MCF 10A (cell line): ENCODE measurements around the gene THBD. TPM values are rescaled to one million over a fixed set of nuclear protein-coding genes. Genes with fewer than 3 reads are reported as not detected.

ENCODE experiments used
- BruUV-seq: library from RNA; stranded (reverse); fragments of 400-500 nt; replicated peaks from 2 replicates; lab custom pipeline; 2021; lab: Mats Ljungman, UMichigan
- CTCF ChIA-PET: fragments of 300-600 bp; sonication (Branson Sonifier 250); formaldehyde crosslinking; extraction: SDS; loops from one replicate; lab custom pipeline; 2021; ENCODE audit warnings: antibody characterized with exemption, inconsistent platforms; lab: Yijun Ruan, JAX
- POLR2A ChIA-PET: fragments of 300-600, 350-650 bp; sonication (Branson Sonifier 250); formaldehyde crosslinking; extraction: SDS; loops from one replicate; lab custom pipeline; 2020; ENCODE audit warnings: antibody characterized with exemption, inconsistent platforms; lab: Yijun Ruan, JAX
- DNase-seq: peaks from one replicate; pipeline ENCODE4 v3.0.0-alpha.2; 2018; ENCODE audit not compliant: unreplicated experiment
- H3K27ac Mint-ChIP-seq: one replicate; pipeline ENCODE4 v1.8.0; 2022; ENCODE audit warnings: mild to moderate bottlenecking, low read depth, mixed read lengths; ENCODE audit not compliant: unreplicated experiment
- H3K27me3 Mint-ChIP-seq: one replicate; pipeline ENCODE4 v1.8.0; 2022; ENCODE audit warnings: mixed read lengths; ENCODE audit not compliant: insufficient read depth, unreplicated experiment
- H3K36me3 Mint-ChIP-seq: one replicate; pipeline ENCODE4 v1.8.0; 2022; ENCODE audit warnings: mild to moderate bottlenecking, moderate library complexity, mixed read lengths; ENCODE audit not compliant: insufficient read depth, unreplicated experiment
- H3K4me1 Mint-ChIP-seq: one replicate; pipeline ENCODE4 v1.8.0; 2022; ENCODE audit warnings: mixed read lengths; ENCODE audit not compliant: insufficient read depth, unreplicated experiment
- H3K4me3 Mint-ChIP-seq: one replicate; pipeline ENCODE4 v1.8.0; 2022; ENCODE audit warnings: mild to moderate bottlenecking, moderate library complexity, mixed read lengths; ENCODE audit not compliant: unreplicated experiment
- H3K9me3 Mint-ChIP-seq: one replicate; pipeline ENCODE4 v1.8.0; 2022; ENCODE audit warnings: mixed read lengths; ENCODE audit not compliant: unreplicated experiment
- intact Hi-C: fragments of 100-400 bp; cut with micrococcal nuclease; formaldehyde crosslinking; loops from 2 replicates; pipeline ENCODE4 v1.14.1; 2022
- total RNA-seq: library from RNA; stranded (reverse); gene quantifications from 2 replicates; pipeline ENCODE4 v1.2.3, GENCODE V29; 2022
- TF ChIP-seq, protein P1 (sequence below): fragments of 200-600 bp; IDR thresholded peaks from one replicate; pipeline ENCODE4 v1.8.0; 2022; ENCODE audit warnings: antibody characterized with exemption, mild to moderate bottlenecking; ENCODE audit not compliant: unreplicated experiment

Gene THBD
- total RNA-seq, 1 experiment from 2014 or later = 15.4 TPM

DNA sequence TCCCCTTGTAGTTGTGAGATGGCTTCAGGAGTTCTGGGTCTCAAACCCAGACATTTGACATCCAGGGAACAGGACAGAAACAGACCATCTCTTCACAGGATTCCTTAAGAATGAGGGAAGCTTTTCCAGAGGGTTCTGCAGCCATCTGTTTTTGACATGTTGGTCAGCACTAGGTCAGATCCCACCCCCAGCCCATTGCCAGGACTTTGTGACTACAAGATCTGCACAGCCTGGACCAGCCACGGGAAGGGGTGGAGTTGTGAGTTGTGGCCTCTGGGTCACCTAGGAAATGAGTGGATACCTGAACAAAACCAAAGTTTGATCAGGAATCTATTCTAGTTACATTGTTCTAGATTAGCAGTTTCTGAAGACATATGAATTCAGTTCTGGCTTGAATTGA is 53.5 kb downstream of the THBD start:
- Mint-ChIP-seq H3K9me3 (peaks cover 7% of the 10 kb centered on the region), H3K4me3 (no peak overlapping the region), H3K27ac (no peak overlapping the region), H3K4me1 (no peaks in the 10 kb centered on the region), H3K27me3 (no peaks in the 10 kb centered on the region), H3K36me3 (no peaks in the 10 kb centered on the region)
- POLR2A ChIA-PET = no interaction called here
- TF ChIP-seq, protein P1, sequence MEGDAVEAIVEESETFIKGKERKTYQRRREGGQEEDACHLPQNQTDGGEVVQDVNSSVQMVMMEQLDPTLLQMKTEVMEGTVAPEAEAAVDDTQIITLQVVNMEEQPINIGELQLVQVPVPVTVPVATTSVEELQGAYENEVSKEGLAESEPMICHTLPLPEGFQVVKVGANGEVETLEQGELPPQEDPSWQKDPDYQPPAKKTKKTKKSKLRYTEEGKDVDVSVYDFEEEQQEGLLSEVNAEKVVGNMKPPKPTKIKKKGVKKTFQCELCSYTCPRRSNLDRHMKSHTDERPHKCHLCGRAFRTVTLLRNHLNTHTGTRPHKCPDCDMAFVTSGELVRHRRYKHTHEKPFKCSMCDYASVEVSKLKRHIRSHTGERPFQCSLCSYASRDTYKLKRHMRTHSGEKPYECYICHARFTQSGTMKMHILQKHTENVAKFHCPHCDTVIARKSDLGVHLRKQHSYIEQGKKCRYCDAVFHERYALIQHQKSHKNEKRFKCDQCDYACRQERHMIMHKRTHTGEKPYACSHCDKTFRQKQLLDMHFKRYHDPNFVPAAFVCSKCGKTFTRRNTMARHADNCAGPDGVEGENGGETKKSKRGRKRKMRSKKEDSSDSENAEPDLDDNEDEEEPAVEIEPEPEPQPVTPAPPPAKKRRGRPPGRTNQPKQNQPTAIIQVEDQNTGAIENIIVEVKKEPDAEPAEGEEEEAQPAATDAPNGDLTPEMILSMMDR = no peak
- no TSS peak for BruUV-seq
- CTCF ChIA-PET = interaction anchor here (1.0 kb wide), 1 partner anchor 249 kb away, joined by 3 read pairs; no protein-coding TSS in a partner anchor
- intact Hi-C loops = no loop called here
- no peak for DNase-seq

Other genes starting within 250 kb of the THBD start
- gene SSTR4, start 14.4 kb downstream of the THBD start, total RNA-seq = not detected in 2 replicates
- not detected in 2 replicates for gene CD93, start 36.7 kb upstream of the THBD start, total RNA-seq